ENCODE data around the gene TMEM184C.

TMEM184C gene

DNA sequence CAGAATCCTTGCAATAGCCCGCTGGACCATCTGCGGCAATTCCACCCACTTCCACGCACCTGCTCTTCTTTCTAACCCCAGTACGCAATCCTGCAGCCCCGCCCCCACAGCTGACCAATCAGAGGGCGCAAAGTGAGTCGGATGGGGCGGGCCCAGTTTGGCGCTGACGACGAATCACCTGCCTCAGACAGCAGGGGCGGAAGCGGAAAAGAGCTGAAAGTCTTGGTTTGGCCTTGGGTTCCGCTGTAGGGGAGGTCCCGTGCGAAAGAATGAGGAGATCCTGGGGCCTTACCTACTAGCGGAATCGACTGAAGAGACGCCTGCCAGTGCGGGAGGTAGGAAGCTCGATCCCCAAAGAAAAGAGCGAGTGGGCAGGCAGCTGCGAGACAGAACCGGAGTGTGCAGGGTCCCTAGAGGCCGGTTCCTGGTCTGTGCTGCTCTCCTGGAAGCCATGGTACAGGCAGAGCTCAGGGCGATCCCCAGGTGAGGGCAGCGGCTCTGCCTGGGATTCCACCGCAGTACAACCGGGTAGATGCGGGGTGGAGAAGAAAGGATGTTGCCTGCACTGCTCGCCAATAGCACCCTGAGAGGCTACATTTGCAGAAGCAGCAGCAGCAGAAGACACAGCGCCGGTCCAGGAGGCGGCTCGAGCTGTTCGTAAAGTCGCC is at the start of gene TMEM184C:
Gene TMEM184C, plus strand, starts transcription at position 225 of the 668 bp plus-strand sequence. CDS start 560 bp downstream, outside the sequence.
- DNase-seq (ENCODE audit: low read depth), result peak; percentile 98

DNA sequence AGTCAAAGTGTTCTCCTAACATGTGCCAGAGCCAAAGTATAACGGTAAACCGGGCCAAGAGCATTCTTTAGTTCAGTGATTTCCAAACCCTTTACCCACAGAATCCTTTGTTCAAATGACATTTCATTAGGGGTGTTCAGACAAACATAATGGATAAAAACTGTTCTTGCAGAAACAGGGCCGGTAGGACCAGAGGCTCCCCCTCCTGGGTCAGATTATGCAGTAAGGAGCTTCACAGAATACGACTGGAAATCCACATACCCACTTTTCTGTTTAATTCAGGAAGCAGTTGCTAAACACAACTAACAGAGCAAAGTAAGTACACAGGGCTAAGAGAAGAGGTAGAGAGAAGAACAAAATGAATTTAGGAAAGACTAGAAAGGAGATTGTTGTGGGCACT is 46.6 kb upstream of the TMEM184C start:
- DNase-seq (ENCODE audit: low read depth), result no peak

GRCh38 chr4:147571036-147571770 is 46.0 kb upstream of the TMEM184C start:
- DNase-seq (ENCODE audit: low read depth), result no peak

GRCh38 chr4:147576084-147576483 is 41.1 kb upstream of the TMEM184C start:
- no peak for DNase-seq (ENCODE audit: low read depth)

DNA sequence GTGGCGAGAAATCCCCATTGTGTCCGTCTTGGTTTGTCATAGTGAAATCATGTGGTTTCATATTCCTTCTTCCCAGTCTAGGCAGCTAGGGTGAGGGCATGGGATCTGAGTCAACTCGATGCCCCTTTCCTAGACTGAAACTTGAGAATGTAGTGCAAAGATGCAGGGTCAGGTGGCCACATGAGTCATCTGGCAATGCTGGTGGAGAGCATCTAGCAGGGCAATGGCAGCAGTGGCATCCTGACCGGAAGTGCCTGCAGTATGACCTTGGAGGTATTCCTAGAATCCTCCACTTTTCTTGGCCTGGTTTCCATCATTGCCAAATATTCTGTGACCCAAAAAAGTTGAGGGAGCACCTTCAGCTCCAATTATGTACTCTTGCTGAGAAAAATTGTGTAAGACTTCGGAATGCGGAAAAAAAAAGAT is 39.1 kb upstream of the TMEM184C start:
- DNase-seq (ENCODE audit: low read depth), result no peak

DNA sequence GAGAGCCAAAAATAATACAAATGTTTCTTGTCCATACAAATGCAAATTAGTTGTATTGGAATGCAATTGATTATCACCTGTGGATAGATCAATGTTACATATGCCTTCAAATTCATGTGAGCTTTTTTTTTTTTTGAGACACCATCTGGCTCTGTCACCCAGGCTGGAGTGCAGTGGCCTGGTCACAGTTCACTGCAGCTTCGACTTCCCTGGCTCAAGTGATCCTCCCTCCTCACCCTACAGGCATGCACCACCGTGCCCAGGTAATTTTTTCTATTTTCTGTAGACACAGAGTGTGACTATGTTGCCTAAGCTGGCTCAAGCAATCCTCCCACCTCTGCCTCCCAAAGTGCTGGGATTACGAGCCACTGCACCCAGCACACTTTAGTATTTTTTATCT is 38.6 kb upstream of the TMEM184C start:
- no peak for DNase-seq (ENCODE audit: low read depth)

GRCh38 chr4:147580396-147580795 is 36.8 kb upstream of the TMEM184C start:
- DNase-seq (ENCODE audit: low read depth), result no peak

GRCh38 chr4:147581606-147582350 is 35.4 kb upstream of the TMEM184C start:
- DNase-seq (ENCODE audit: low read depth), result no peak

DNA sequence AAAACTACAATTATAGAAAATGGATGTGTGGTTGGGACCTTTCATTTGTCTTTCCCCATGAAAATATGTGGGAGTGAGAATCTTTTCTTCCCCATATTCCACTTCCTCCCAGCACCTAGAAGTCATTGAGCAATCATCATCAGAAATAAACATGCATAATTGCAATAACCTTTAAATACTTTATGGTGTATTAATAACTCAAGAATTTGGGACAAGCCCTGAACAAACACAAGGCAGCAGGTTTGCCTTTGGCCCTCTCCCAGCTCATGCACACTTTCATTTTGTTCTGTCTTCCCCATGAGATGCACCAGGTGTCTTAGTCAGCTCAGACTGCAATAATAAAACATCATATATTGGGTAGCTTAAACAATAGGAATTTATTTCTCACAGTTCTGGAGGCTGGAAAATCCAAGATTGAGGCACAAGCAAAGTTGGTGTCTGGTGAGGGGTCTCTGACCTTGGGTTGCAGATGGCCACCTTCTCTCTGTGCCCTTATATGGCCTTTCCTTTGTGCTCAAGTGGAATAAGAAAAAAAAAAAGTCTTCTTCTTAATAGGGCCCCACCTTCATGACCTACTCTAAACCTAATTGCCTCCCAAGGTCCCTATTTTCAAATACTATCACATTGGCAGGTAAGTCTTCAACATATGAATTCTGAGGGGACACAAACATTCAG is 34.7 kb upstream of the TMEM184C start:
- DNase-seq (ENCODE audit: low read depth), result no peak

GRCh38 chr4:147583876-147584275 is 33.3 kb upstream of the TMEM184C start:
- DNase-seq (ENCODE audit: low read depth), result no peak

DNA sequence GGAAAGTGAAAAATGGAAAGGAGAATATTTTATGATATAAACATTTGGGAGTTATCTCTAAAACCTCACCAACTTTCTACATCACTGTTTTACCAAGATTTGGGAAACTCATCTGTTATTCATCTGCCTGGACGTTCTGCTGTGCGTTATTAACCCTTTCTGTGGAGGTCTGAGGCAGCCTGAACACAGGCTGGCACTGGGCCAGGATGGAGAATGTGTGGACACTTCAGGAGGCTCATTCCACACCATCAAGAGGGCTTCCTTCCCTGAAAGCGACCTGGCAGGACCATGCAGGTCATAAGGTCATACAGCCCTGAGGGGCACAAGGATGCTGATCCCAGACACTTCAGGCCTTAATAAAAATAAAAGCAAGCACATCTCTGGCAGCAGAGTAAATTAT is 31.2 kb upstream of the TMEM184C start:
- DNase-seq (ENCODE audit: low read depth), result no peak

GRCh38 chr4:147586637-147587036 is 30.6 kb upstream of the TMEM184C start:
- DNase-seq (ENCODE audit: low read depth), result no peak

GRCh38 chr4:147587041-147587440 is 30.2 kb upstream of the TMEM184C start:
- DNase-seq (ENCODE audit: low read depth), result no peak

GRCh38 chr4:147589586-147589985 is 27.6 kb upstream of the TMEM184C start:
- no peak for DNase-seq (ENCODE audit: low read depth)

DNA sequence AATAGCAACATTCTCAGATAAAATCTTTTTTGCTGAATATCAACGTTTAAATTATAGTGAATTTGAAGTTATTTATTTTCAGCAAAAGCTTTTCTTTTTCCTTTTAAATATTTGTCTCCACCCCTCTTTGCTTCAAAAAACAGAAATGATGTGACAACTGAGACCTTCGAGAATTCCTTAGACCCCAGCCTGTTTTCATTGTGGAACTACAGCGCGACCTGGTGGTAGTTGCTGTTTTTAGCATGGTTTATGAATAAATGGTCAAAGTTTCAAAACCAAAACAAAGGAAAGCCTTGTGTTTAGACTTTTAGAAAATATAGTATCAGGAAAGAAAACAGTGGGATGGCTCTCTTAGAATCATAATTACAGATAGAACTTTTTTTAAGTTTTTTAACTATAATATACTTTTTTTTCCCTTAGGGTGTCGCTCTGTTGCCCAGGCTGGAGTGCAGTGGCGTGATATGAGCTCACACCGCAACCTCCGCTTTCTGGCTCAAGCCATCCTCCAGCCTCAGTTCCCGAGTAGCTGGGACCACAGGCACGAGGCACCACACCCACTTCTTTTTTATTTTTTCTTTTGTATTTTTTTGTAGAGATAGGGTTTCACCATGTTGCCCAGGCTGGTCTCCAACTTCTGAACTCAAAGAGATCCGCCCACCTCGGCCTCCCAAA is 26.8 kb upstream of the TMEM184C start:
- DNase-seq (ENCODE audit: low read depth), result peak; percentile 3

GRCh38 chr4:147591106-147591505 is 26.1 kb upstream of the TMEM184C start:
- no peak for DNase-seq (ENCODE audit: low read depth)

DNA sequence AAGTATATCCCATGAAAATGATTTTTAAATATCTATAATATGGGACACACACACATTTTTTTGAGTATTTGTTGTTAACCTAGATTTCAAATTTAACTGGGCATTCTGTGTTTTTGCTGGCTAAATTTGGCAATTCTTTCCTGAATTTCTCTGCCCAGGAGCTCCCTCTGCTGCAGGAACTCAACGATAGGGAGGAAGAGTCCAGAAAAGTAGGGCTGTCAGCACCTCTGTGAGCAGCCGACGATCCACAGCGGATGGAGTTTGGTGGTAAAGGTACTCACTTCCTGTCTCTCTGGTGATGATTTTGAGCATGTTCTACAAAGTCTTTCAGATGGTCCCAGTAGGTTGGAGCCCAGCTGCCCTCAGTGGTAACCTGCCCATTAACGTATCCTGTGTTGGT is 23.1 kb upstream of the TMEM184C start:
- no peak for DNase-seq (ENCODE audit: low read depth)

DNA sequence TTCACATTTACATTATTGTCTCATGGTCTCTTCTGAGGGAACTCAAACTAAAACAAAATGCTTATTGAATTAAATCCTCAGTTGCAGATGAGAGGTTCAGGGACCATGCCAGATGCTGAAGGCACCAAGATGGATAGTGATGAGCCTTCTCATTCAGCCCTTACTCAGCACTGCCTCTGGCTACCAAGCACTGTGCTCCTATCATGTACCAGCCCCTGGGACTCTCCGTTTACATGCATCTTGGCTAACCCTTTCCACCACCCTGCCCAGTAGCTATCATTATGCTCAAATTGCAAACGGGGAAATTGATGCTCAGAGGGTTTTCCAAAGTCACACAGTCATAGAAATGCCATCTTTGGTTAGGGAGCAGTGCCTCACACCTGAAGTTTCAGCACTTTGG is 22.6 kb upstream of the TMEM184C start:
- no peak for DNase-seq (ENCODE audit: low read depth)

- no peak for DNase-seq (ENCODE audit: low read depth)
Observed at GRCh38 chr4:147596377-147596776, 20.8 kb upstream of the TMEM184C start.

DNA sequence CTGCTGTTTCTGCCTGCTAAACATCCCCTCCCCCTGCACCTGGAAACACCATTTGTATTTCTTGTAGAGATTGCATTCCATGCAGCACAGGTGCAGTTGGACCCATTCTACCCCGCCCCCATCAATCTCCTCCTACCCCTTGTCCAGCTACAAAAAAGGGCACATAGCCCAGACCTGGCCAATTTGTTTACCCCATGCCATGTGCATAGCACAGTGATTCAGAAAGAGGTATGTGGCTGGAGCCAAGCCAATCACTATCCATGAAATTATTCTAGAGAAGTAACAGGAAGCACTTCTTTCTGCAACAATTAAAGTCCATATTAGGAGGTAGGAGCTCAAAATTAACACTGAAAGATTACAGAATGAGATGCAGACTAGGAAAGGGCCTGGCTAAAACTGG is 20.2 kb upstream of the TMEM184C start:
- DNase-seq (ENCODE audit: low read depth), result no peak

GRCh38 chr4:147597561-147597960 is 19.6 kb upstream of the TMEM184C start:
- no peak for DNase-seq (ENCODE audit: low read depth)

DNA sequence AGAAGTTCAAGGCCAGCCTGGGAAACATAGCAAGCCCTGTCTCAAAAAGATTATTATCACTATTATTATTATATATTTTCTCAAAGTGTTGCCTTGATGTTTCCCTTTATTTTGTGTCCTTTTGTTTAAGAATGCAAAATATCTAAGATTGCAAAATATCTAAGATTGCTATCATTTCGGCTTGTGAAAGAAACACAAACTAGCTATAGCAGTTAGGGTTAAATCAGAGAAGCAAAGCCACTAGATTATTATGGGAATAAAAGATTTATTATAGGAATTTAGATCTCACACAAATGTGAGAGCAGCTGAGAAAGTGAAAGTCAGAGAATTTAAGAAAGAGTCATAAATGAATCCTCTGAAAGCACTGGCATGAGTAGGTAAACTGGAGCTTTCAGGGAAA is 18.0 kb upstream of the TMEM184C start:
- no peak for DNase-seq (ENCODE audit: low read depth)
